ENCODE measurements around the gene VASH2.
"Not testable (repeated sequence)": the region's sequence is repeated elsewhere in the genome, so short reads cannot be mapped to it uniquely, and the experiment has no call there.

Gene VASH2

GRCh38 chr1:212982430-212983152, 32.2 kb downstream of the VASH2 start:
- no peak for DNase-seq

GRCh38 chr1:212983482-212983881, 33.1 kb downstream of the VASH2 start:
- no peak for DNase-seq

GRCh38 chr1:212984522-212985291, 34.4 kb downstream of the VASH2 start:
- DNase-seq: no peak

- DNase-seq: no peak
Measured at GRCh38 chr1:212986551-212986950, 36.2 kb downstream of the VASH2 start.

GRCh38 chr1:212987702-212988322, 37.5 kb downstream of the VASH2 start:
- no peak for DNase-seq

- no peak for DNase-seq
Measured at GRCh38 chr1:212990276-212990675, 39.9 kb downstream of the VASH2 start.

- not testable (repeated sequence) for DNase-seq
Measured at GRCh38 chr1:212993960-212994359, 43.6 kb downstream of the VASH2 start.

GRCh38 chr1:212994926-212995325, 44.6 kb downstream of the VASH2 start:
- DNase-seq: no peak

- no peak for DNase-seq
Measured at GRCh38 chr1:213003256-213003655, 52.9 kb downstream of the VASH2 start.

- no peak for DNase-seq
Measured at GRCh38 chr1:213008564-213008963, 58.2 kb downstream of the VASH2 start.

- peak; percentile 74 to 76 for DNase-seq
Measured at GRCh38 chr1:213014642-213015041, 64.3 kb downstream of the VASH2 start.

GRCh38 chr1:213015099-213016050, 65.0 kb downstream of the VASH2 start, which contains the start of gene ANGEL2:
Gene ANGEL2, minus strand, starts transcription at chr1:213015867. Its CDS starts 196 bp downstream, at chr1:213015671.
- DNase-seq: peak; percentile 96 to 97

GRCh38 chr1:213017447-213018273, 67.3 kb downstream of the VASH2 start:
- no peak for DNase-seq

- DNase-seq: no peak
Measured at GRCh38 chr1:213019450-213019849, 69.1 kb downstream of the VASH2 start.

- DNase-seq: no peak
Measured at GRCh38 chr1:213020016-213020415, 69.7 kb downstream of the VASH2 start.

- DNase-seq: not testable (repeated sequence)
Measured at GRCh38 chr1:213027024-213027423, 76.7 kb downstream of the VASH2 start.

GRCh38 chr1:213032651-213033050, 82.3 kb downstream of the VASH2 start:
- no peak for DNase-seq

- DNase-seq: no peak
Measured at GRCh38 chr1:213034713-213035112, 84.4 kb downstream of the VASH2 start.

- DNase-seq: no peak
Measured at GRCh38 chr1:213035573-213035972, 85.2 kb downstream of the VASH2 start.
